ENCODE data around the gene ATAT1.
A peak's percentile ranks its signal among the peaks of the same experiment; 100 is the strongest.

The ATAT1 gene

GRCh38 chr6:30613251-30614043 lies 13.2 kb upstream of the ATAT1 start:
- no peak for DNase-seq (ENCODE audit: low read depth in 2 of 2)

GRCh38 chr6:30614044-30614842 lies 12.4 kb upstream of the ATAT1 start:
- no peak for DNase-seq (ENCODE audit: low read depth in 2 of 2)

- peak; percentile 53 to 81 for DNase-seq (ENCODE audit: low read depth in 2 of 2)
Measured at GRCh38 chr6:30614843-30615218, 11.8 kb upstream of the ATAT1 start.

GRCh38 chr6:30615219-30615957 lies 11.3 kb upstream of the ATAT1 start:
- peak in 1 of 2 donors; percentile 23 for DNase-seq (ENCODE audit: low read depth in 2 of 2)

- no peak for DNase-seq (ENCODE audit: low read depth in 2 of 2)
Measured at GRCh38 chr6:30615958-30616810, 10.5 kb upstream of the ATAT1 start.

- peak; percentile 91 to 97 for DNase-seq (ENCODE audit: low read depth in 2 of 2)
Measured at GRCh38 chr6:30616811-30617564, 9.7 kb upstream of the ATAT1 start, which contains the start of gene PPP1R10. Gene PPP1R10, minus strand, starts transcription at chr6:30617243. Its CDS starts 7,299 bp downstream, at chr6:30609944.

- peak; percentile 93 to 96 for DNase-seq (ENCODE audit: low read depth in 2 of 2)
Measured at GRCh38 chr6:30617565-30618269, 9.0 kb upstream of the ATAT1 start, which contains the start of gene MRPS18B. Gene MRPS18B, plus strand, starts transcription at chr6:30617840. Its CDS starts 26 bp downstream, at chr6:30617866.

GRCh38 chr6:30618270-30618797 lies 8.3 kb upstream of the ATAT1 start:
- DNase-seq (ENCODE audit: low read depth in 2 of 2), result no peak

- DNase-seq (ENCODE audit: low read depth in 2 of 2), result no peak
Measured at GRCh38 chr6:30619561-30619960, 7.1 kb upstream of the ATAT1 start.

GRCh38 chr6:30625511-30625910 lies 1.2 kb upstream of the ATAT1 start:
- no peak for DNase-seq (ENCODE audit: low read depth in 2 of 2)

GRCh38 chr6:30635834-30636233 lies 9.2 kb downstream of the ATAT1 start:
- no peak for DNase-seq (ENCODE audit: low read depth in 2 of 2)

- DNase-seq (ENCODE audit: low read depth in 2 of 2), result no peak
Measured at GRCh38 chr6:30640481-30640880, 13.8 kb downstream of the ATAT1 start.

- no peak for DNase-seq (ENCODE audit: low read depth in 2 of 2)
Measured at GRCh38 chr6:30641048-30641447, 14.4 kb downstream of the ATAT1 start.

- DNase-seq (ENCODE audit: low read depth in 2 of 2), result no peak
Measured at GRCh38 chr6:30643656-30644055, 17.0 kb downstream of the ATAT1 start.

- DNase-seq (ENCODE audit: low read depth in 2 of 2), result no peak
Measured at GRCh38 chr6:30644769-30645168, 18.1 kb downstream of the ATAT1 start.

GRCh38 chr6:30645989-30646388 lies 19.3 kb downstream of the ATAT1 start:
- DNase-seq (ENCODE audit: low read depth in 2 of 2), result no peak

- DNase-seq (ENCODE audit: low read depth in 2 of 2), result peak; percentile 83 to 86
Measured at GRCh38 chr6:30646450-30647241, 20.0 kb downstream of the ATAT1 start, which contains the start of gene C6orf136. Gene C6orf136, plus strand, starts transcription at chr6:30647133. Its CDS starts 99 bp downstream, at chr6:30647232.

All from stimulated activated CD4-positive, alpha-beta T cell treated with anti-CD3 and anti-CD28 coated beads, Interleukin-4, amount 100 ng/mL, for 48 hours (primary cell).